ENCODE measurements around the gene ARL2BP.

ARL2BP gene

GRCh38 chr16:57226701-57227621 is 18.1 kb upstream of the ARL2BP start:
- no peak for DNase-seq (ENCODE audit: low spot score)
- Histone ChIP-seq H3K4me3 (no peak overlapping the region), H3K27ac (no peak overlapping the region)
- no peak for TF ChIP-seq CTCF (IDR thresholded peaks at IDR 0.05)

DNA sequence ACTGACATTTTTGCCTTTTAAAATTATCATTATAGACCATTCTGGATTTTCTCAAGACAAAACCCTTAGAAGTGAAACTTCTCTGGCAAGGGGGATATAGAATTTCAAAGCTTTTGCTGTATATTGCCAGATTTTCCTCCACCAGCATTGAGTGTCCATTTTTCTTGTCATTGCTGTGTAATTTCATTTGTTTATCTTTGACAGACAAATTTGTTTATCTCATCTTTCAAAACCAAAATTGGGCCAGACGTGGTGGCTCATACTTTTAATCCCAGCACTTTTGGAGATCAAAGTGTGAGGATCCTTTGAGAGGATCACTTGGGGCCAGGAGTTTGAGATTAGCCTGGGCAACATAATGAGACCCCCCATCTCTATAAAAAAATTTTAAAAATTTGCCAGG is 16.0 kb upstream of the ARL2BP start:
- Histone ChIP-seq H3K27ac (no peak overlapping the region), H3K4me3 (no peak overlapping the region)
- no peak for DNase-seq (ENCODE audit: low spot score)
- TF ChIP-seq CTCF (IDR thresholded peaks at IDR 0.05): no peak

DNA sequence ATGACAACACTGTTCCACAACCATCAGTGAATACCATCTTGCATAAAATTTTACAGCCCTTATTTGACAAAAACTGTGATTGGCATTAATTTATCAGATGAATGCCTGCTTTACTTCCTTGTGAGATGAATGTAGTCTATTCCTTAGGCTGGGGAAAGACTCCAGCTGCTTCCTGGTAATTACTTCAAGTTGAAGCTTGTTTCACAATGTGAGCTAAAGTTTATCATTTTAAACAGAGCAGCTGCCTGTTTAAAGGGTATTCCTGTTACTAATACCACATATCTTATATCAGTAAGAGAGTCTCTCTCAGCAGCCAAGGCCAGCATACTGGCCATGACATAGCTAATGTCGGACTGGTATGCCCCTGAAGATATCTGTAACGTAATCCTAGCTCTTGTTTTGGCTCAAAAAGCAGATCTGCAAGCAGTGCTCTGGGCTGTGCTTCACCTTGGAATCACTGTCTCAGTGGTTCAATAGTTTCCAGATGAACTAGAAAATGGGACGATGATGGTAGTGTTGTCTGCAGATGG is 13.2 kb upstream of the ARL2BP start:
- no peak for DNase-seq (ENCODE audit: low spot score)
- Histone ChIP-seq H3K4me3 (no peak overlapping the region), H3K27ac (no peak overlapping the region)
- TF ChIP-seq CTCF (IDR thresholded peaks at IDR 0.05): no peak

DNA sequence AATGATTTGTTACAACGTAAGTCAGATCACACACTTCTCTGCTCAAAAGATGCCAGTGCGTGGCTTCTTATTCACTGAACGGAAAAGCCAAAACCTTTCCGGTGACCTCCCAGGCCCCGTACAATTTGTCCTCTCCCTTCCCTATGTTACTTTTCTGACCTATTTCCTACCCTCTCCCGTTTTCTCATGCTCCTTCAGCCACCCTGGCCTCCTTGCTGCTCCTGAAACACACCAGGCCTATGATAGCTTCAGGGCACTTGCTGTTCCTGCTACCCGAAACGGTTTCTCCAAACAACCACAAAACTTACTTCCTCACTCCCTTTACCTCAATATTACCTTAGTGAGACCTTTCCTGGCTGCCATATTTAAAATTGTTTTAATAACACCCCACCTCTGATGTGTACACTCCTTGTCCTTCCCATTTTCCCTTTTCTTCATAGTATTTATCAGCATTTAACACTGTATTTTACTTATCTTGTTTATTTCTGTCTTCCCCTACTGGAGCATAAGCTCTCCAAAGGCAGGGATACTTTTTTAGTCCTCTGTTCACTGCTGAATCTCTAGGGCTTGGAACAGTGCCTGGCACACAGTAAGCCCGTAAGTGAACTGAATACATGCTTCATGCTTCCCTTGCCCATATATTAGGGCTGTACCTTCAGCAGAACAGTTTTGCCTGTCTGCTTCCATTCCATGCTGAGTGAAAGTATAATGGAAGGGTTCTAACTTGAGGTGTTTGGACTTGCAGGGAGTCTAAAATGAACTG is 10.9 kb upstream of the ARL2BP start:
- DNase-seq (ENCODE audit: low spot score): no peak
- no peak for TF ChIP-seq CTCF (IDR thresholded peaks at IDR 0.05)
- no peak overlapping the region for H3K27ac ChIP-seq
- no peak overlapping the region for H3K4me3 ChIP-seq

DNA sequence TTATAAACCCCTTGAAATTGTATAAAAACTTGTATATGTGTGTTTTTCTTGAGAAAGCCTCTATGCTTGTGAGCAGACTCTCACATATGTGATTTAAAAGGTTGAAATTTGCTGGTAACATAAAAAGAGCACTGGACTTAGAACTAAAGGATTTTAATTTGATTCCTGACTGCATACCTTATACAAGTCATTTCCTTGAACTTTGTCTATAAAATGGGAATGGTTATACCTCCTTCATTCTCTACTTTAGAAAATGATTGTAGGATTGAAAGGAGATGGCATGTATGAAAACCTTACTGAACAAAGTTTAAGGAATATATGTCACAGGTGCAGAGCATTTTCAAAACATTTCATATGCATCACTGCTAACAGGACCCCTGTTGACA is 10.4 kb upstream of the ARL2BP start:
- DNase-seq (ENCODE audit: low spot score): no peak
- TF ChIP-seq CTCF (IDR thresholded peaks at IDR 0.05): no peak
- no peak overlapping the region for H3K4me3 ChIP-seq
- no peak overlapping the region for H3K27ac ChIP-seq

DNA sequence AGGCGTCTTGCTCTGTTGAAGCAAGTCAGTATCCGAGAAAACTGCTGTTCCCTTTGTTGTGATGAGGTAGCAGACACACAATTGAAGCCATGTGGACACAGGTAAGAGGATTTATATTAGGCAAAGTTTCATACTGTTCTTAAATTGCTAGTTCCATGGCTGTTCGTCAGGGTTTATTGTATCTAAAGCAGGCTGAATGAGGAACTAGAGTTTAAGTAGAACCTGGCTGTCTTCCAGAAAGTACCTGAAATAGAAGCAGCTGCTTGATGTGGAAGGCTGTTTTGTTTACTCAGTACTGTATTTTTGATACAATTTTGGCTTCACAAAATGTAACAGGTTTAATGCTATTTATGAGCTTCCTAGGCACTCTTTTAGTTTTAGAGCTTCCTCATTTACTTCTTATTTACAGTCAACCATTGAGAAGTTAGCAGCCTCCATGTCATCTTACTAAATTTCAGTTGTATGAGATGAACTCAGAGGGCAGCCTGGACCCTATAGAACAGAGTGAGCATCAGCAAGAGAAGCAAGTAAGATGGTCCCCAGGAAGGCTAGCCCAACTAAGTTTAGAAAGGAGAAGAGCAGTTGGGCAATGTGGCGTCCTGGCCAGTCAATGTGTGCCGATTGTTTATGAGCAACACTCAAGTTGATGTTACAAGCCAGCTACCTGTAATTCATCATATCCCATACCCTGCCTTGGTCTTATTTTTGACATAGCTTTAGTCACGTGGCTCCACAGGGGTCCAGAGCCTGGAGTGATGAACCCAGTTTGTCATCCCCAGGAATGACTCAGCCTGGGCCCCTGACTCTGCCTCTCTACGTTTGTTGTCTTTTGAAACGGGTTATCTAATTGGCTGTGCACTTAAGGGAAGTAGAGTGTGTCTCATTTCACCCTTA is 9.7 kb upstream of the ARL2BP start:
- no peak for TF ChIP-seq CTCF (IDR thresholded peaks at IDR 0.05)
- Histone ChIP-seq H3K4me3 (no peak overlapping the region), H3K27ac (no peak overlapping the region)
- no peak for DNase-seq (ENCODE audit: low spot score)

Measured in coronary artery (tissue), 2 donors.